ENCODE measurements around the gene LINC00632. TPM values are rescaled to one million over a fixed set of nuclear protein-coding genes. Genes with fewer than 3 reads are reported as not detected.

The LINC00632 gene
- total RNA-seq, 1 experiment from 2014 or later: 15.4 TPM

DNA sequence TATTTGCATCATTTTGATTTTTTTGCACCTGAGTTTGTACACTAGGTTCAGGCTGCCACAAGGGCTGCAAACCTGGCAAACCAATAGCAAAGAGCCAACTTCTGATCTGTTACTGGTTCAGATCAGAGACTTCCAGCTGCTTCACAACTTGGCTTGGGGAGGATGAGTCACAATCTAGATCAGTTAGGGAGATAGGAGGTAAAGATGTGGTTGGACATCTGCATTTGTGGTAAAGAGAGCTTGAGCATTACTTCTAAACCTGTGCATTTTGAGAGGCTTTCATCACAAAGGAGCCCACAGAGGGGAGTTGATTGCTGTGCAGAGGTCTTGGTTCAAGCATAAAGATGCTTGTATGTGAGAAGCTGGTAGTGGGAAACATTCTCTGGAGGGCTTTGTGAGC is 34.5 kb downstream of the LINC00632 start:
- Histone ChIP-seq H3K27ac (ENCODE audit: low read length) (no peak overlapping the region), H3K4me1 (ENCODE audit: insufficient read depth, low read length) (no peaks in the 10 kb centered on the region; the same call in 1 of the 2 replicates), H4K20me1 (ENCODE audit: low read length) (no peaks in the 10 kb centered on the region), H3K9ac (ENCODE audit: low read length) (no peak overlapping the region), H3K27me3 (ENCODE audit: low read length) (no peaks in the 10 kb centered on the region), H3K9me3 (ENCODE audit: low read length) (no peaks in the 10 kb centered on the region), H3K79me2 (ENCODE audit: low read length) (no peaks in the 10 kb centered on the region), H3K4me3 (ENCODE audit: low read length) (no peak overlapping the region), H2AFZ (ENCODE audit: low read length) (no peak overlapping the region), H3F3A (ENCODE audit: low read length, unreplicated experiment) (no peaks in the 10 kb centered on the region), H3K36me3 (ENCODE audit: low read depth, low read length) (no peaks in the 10 kb centered on the region), H3K4me2 (ENCODE audit: low read length) (no peak overlapping the region), H3K9me2 (replicated peaks; ENCODE audit: low read length) (no peaks in the 10 kb centered on the region)
- ChIA-PET POLR2A (ENCODE audit: unreplicated experiment) (no interaction called here), CTCF (no interaction called here)
- intact Hi-C loops (cut with micrococcal nuclease): no loop called here
- ATAC-seq (no peak), DNase-seq (peak; percentile 40)
- no peak for TF ChIP-seq EZH2phosphoT487 (IDR thresholded peaks at IDR 0.05; ENCODE audit: borderline replicate concordance, low read length)
- TF ChIP-seq EZH2 (IDR thresholded peaks at IDR 0.05; ENCODE audit: low read length, unreplicated experiment): no peak
- TF ChIP-seq, protein P1, sequence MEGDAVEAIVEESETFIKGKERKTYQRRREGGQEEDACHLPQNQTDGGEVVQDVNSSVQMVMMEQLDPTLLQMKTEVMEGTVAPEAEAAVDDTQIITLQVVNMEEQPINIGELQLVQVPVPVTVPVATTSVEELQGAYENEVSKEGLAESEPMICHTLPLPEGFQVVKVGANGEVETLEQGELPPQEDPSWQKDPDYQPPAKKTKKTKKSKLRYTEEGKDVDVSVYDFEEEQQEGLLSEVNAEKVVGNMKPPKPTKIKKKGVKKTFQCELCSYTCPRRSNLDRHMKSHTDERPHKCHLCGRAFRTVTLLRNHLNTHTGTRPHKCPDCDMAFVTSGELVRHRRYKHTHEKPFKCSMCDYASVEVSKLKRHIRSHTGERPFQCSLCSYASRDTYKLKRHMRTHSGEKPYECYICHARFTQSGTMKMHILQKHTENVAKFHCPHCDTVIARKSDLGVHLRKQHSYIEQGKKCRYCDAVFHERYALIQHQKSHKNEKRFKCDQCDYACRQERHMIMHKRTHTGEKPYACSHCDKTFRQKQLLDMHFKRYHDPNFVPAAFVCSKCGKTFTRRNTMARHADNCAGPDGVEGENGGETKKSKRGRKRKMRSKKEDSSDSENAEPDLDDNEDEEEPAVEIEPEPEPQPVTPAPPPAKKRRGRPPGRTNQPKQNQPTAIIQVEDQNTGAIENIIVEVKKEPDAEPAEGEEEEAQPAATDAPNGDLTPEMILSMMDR (conservative IDR thresholded peaks at IDR 0.05; ENCODE audit: low read depth, low read length): no peak
- no TSS peak for BruUV-seq (replicated peaks)

DNA sequence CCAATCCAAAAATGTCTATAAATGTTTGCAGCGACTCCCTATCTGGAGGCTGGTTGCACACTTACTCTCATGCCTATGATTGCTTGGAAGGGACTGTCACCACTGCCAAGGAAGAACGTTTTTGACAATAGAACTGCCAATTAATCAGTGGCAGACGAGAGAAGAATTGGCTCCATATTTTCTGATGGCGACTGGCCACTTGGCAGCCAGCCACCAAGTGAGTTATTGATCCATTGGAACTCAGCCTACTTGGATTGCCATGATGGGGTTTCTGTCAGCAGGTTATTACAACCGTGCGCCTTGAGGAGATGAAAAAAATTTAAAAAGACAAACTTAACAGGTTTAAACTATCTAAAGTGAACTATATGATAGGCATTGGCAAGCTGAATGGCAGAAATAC is 47.4 kb downstream of the LINC00632 start:
- CTCF ChIA-PET: no interaction called here
- ATAC-seq (no peak), DNase-seq (no peak)
- Histone ChIP-seq H3K9ac (ENCODE audit: low read length) (no peak overlapping the region), H3K27ac (ENCODE audit: low read length) (no peak overlapping the region), H4K20me1 (ENCODE audit: low read length) (no peaks in the 10 kb centered on the region), H3K9me3 (ENCODE audit: low read length) (no peaks in the 10 kb centered on the region), H3K9me2 (replicated peaks; ENCODE audit: low read length) (no peaks in the 10 kb centered on the region), H3K79me2 (ENCODE audit: low read length) (no peaks in the 10 kb centered on the region), H3K27me3 (ENCODE audit: low read length) (no peaks in the 10 kb centered on the region), H3K4me3 (ENCODE audit: low read length) (no peak overlapping the region), H2AFZ (ENCODE audit: low read length) (no peak overlapping the region), H3F3A (ENCODE audit: low read length, unreplicated experiment) (no peaks in the 10 kb centered on the region), H3K36me3 (ENCODE audit: low read depth, low read length) (no peaks in the 10 kb centered on the region), H3K4me2 (ENCODE audit: low read length) (no peak overlapping the region), H3K4me1 (ENCODE audit: insufficient read depth, low read length) (no peaks in the 10 kb centered on the region)
- POLR2A ChIA-PET (ENCODE audit: unreplicated experiment): no interaction called here
- BruUV-seq (replicated peaks): no TSS peak
- intact Hi-C loops (cut with micrococcal nuclease): no loop called here
- no peak for TF ChIP-seq EZH2 (IDR thresholded peaks at IDR 0.05; ENCODE audit: low read length, unreplicated experiment)
- no peak for TF ChIP-seq EZH2phosphoT487 (IDR thresholded peaks at IDR 0.05; ENCODE audit: borderline replicate concordance, low read length)
- TF ChIP-seq, protein P1 (conservative IDR thresholded peaks at IDR 0.05; ENCODE audit: low read depth, low read length): no peak

GRCh38 chrX:140762061-140762460 is 52.5 kb downstream of the LINC00632 start:
- no peaks in the 10 kb centered on the region for H4K20me1 ChIP-seq (ENCODE audit: low read length)
- H3K9me2 ChIP-seq (replicated peaks; ENCODE audit: low read length): no peaks in the 10 kb centered on the region
- POLR2A ChIA-PET (ENCODE audit: unreplicated experiment): no interaction called here
- H3K27me3 ChIP-seq (ENCODE audit: low read length): no peaks in the 10 kb centered on the region
- BruUV-seq (replicated peaks): no TSS peak
- intact Hi-C loops (cut with micrococcal nuclease): loop anchor here (2.0 to 10.0 kb wide), 3 partner anchors 150 to 1173 kb away; no protein-coding TSS in a partner anchor
- CTCF ChIA-PET: interaction anchor here (0.6 kb wide), 2 partner anchors 1229 to 1289 kb away, joined by 3 to 4 read pairs; no protein-coding TSS in a partner anchor
- ATAC-seq: peak; percentile 50
- H3F3A ChIP-seq (ENCODE audit: low read length, unreplicated experiment): no peaks in the 10 kb centered on the region
- no peaks in the 10 kb centered on the region; the same call in 1 of the 2 replicates for H3K4me1 ChIP-seq (ENCODE audit: insufficient read depth, low read length)
- no peaks in the 10 kb centered on the region for H3K9me3 ChIP-seq (ENCODE audit: low read length)
- no peaks in the 10 kb centered on the region for H3K36me3 ChIP-seq (ENCODE audit: low read depth, low read length)
- no peak for TF ChIP-seq EZH2phosphoT487 (IDR thresholded peaks at IDR 0.05; ENCODE audit: borderline replicate concordance, low read length)
- TF ChIP-seq, protein P1 (conservative IDR thresholded peaks at IDR 0.05; ENCODE audit: low read depth, low read length): peak; percentile 84
- DNase-seq: peak; percentile 73
- H3K27ac ChIP-seq (ENCODE audit: low read length): no peak overlapping the region
- H2AFZ ChIP-seq (ENCODE audit: low read length): no peak overlapping the region
- no peak overlapping the region for H3K9ac ChIP-seq (ENCODE audit: low read length)
- H3K79me2 ChIP-seq (ENCODE audit: low read length): peaks cover 26% of the 10 kb centered on the region
- no peak overlapping the region for H3K4me3 ChIP-seq (ENCODE audit: low read length)
- H3K4me2 ChIP-seq (ENCODE audit: low read length): peak overlapping the region; percentile 37
